ENCODE data around the gene LRRC73. TPM values are rescaled to one million over a fixed set of nuclear protein-coding genes. Genes with fewer than 3 reads are reported as not detected.
A peak's percentile ranks its signal among the peaks of the same experiment; 100 is the strongest.

The LRRC73 gene
- total and polyA plus RNA-seq, 8 donors: 0.38 to 1.5 (median 0.82) TPM

DNA sequence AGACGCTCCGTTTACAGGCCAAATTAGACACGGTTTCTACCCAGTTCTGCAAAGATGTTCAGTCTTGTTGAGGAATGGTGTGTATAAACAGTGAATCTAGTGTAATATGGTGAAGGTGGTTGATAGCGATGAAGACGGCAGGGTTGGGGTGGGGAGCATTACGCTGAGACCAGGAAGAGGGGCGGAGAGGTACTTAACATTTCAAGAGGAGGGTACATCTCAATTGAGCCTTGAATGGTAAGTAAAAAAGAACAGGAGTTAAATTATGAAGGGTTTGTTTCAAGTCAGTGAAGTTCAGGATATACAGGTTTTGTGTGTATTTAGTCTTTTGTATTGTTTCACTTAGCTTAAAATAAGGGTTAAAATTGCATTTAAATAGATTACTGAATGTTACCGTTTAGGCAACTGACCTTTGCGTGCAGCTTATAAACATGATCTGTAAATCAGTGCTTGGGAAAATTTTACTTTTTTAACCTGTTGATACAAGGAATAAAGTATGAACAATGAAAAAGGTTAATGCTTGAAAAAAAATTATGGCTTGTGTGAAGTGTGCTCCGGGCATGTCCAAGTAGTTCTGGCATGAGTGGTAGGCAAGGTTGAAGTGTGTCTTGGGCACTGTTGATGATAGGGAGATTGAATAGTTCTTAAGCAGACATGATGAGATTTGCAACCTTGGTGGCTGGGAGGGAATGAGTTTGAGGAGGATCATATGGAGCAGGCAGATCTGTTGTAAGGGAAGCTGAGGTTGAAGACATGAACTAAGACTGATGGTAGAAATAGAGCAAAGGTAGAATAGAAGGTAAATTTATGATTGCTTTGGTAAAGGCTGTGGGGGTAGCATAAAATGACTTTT is 7.6 kb upstream of the LRRC73 start:
- 2 to 3% methylated on average over 10 of the region's 10 CpGs for WGBS, 2 donors
- ATAC-seq (no peak), DNase-seq (no peak), FAIRE-seq (no peak)
- Histone ChIP-seq H3K4me3 (peak overlapping the region; percentile 78 to 97 (median 86)), H3K4me1 (peaks cover 19 to 31% (median 24%) of the 10 kb centered on the region in 3 donors), H3K27ac (no peak overlapping the region), H3K27me3 (no peaks in the 10 kb centered on the region), H3K9me3 (no peaks in the 10 kb centered on the region), H3K36me3 (peaks cover 0 to 55% (median 42%) of the 10 kb centered on the region in 3 donors)
- intact Hi-C loops (cut with DNase I): no loop called here
- TF ChIP-seq, protein P1, sequence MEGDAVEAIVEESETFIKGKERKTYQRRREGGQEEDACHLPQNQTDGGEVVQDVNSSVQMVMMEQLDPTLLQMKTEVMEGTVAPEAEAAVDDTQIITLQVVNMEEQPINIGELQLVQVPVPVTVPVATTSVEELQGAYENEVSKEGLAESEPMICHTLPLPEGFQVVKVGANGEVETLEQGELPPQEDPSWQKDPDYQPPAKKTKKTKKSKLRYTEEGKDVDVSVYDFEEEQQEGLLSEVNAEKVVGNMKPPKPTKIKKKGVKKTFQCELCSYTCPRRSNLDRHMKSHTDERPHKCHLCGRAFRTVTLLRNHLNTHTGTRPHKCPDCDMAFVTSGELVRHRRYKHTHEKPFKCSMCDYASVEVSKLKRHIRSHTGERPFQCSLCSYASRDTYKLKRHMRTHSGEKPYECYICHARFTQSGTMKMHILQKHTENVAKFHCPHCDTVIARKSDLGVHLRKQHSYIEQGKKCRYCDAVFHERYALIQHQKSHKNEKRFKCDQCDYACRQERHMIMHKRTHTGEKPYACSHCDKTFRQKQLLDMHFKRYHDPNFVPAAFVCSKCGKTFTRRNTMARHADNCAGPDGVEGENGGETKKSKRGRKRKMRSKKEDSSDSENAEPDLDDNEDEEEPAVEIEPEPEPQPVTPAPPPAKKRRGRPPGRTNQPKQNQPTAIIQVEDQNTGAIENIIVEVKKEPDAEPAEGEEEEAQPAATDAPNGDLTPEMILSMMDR (IDR thresholded peaks at IDR 0.05): no peak

- peaks cover 0 to 55% (median 43%) of the 10 kb centered on the region in 3 donors for H3K36me3 ChIP-seq
- ATAC-seq: peak; percentile 94 to 98 (median 96)
- H3K27ac ChIP-seq: peak within 1 kb of the TSS; percentile 67 to 84 (median 72)
- peaks cover 19 to 31% (median 24%) of the 10 kb centered on the region in 3 donors for H3K4me1 ChIP-seq
- H3K4me3 ChIP-seq: peak within 1 kb of the TSS; percentile 78 to 97 (median 86)
- 0 to 1% methylated on average over 57 of the region's 57 CpGs for WGBS, 2 donors
- no peaks in the 10 kb centered on the region for H3K9me3 ChIP-seq
- H3K27me3 ChIP-seq: no peaks in the 10 kb centered on the region
- intact Hi-C loops (cut with DNase I): no loop called here
- TF ChIP-seq, protein P1 (IDR thresholded peaks at IDR 0.05): no peak
- peak; percentile 29 for FAIRE-seq
- DNase-seq: peak; percentile 91 to 98 (median 97)
Observed at GRCh38 chr6:43516697-43517504, 6.8 kb upstream of the LRRC73 start, which contains the start of the genes POLR1C and YIPF3. Gene POLR1C, plus strand, starts transcription at chr6:43517089. Its CDS starts 21 bp downstream, at chr6:43517110. Gene YIPF3, minus strand, starts transcription at chr6:43516926. Its CDS starts 119 bp downstream, at chr6:43516807.

DNA sequence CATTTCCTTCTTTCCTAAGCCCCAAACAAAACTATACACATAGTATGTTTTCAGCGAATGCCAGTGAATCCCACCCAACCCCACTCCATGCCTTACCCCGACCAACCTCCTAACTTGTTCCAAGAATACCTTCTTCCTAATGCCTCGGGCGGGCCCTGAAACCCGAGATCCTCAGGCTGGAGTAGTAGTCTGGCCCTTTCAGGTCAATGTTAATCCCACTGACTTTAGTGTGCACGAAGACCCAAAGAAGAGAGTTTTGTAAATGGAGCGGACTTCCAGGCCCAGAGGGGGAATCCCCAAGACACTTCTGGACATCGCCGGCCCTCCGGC is 6.2 kb upstream of the LRRC73 start:
- ATAC-seq (no peak), DNase-seq (no peak), FAIRE-seq (no peak)
- intact Hi-C loops (cut with DNase I): no loop called here
- Histone ChIP-seq H3K27ac (peak overlapping the region; percentile 67 to 84 (median 72)), H3K27me3 (no peaks in the 10 kb centered on the region), H3K9me3 (no peaks in the 10 kb centered on the region), H3K4me3 (peak overlapping the region; percentile 78 to 97 (median 86)), H3K36me3 (peaks cover 0 to 55% (median 38%) of the 10 kb centered on the region in 3 donors), H3K4me1 (peaks cover 19 to 31% (median 24%) of the 10 kb centered on the region in 3 donors)
- TF ChIP-seq, protein P1 (IDR thresholded peaks at IDR 0.05): no peak
- WGBS, 2 donors: 1% methylated on average over 10 of the region's 10 CpGs

DNA sequence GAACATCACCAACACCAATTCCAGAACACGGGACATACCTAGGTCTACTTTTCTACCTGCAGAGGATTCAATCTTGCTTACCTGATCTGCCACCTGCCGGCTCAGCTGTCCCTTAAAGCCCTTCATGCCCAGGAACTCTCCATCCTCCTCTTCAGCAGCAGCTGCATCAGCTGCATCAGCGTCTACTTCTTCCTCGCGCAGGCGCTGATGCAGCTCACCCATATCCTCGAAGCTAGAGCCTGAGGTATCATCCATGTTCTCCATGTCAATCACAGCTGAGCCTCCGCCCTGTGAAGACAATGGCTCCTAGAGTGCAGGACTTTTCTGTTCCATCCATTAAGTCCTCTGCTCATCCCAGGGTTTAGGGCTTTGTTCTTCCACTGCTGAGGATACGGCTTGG is 5.7 kb upstream of the LRRC73 start:
- Histone ChIP-seq H3K4me1 (peaks cover 19 to 31% (median 24%) of the 10 kb centered on the region in 3 donors), H3K9me3 (no peaks in the 10 kb centered on the region), H3K36me3 (peaks cover 0 to 53% (median 33%) of the 10 kb centered on the region in 3 donors), H3K27ac (peak overlapping the region in 1 of 4 donors; percentile 67), H3K4me3 (peak overlapping the region; percentile 78 to 97 (median 86)), H3K27me3 (no peaks in the 10 kb centered on the region)
- TF ChIP-seq, protein P1 (IDR thresholded peaks at IDR 0.05): no peak
- 29 to 42% methylated on average over 9 of the region's 9 CpGs for WGBS, 2 donors
- ATAC-seq: no peak
- intact Hi-C loops (cut with DNase I): no loop called here
- no peak for FAIRE-seq
- no peak for DNase-seq
